SK-N-SH (cell line): ENCODE measurements around the gene MYH7B. TPM values are rescaled to one million over a fixed set of nuclear protein-coding genes. Genes with fewer than 3 reads are reported as not detected.

Experiments
- CTCF ChIA-PET: fragments of 300-600, 350-600 bp; formaldehyde crosslinking; extraction: SDS; loops from one replicate; lab custom pipeline; 2021; lab: Yijun Ruan, JAX
- POLR2A ChIA-PET: fragments of 350-600 bp; sonication (Branson Sonifier 250); formaldehyde crosslinking; extraction: SDS; loops from one replicate; lab custom pipeline; 2020; ENCODE audit warnings: antibody characterized with exemption, inconsistent platforms; lab: Yijun Ruan, JAX
- DNase-seq: peaks from one replicate; pipeline ENCODE4 v3.0.0; 2012
- H2AFZ ChIP-seq: fragments of 200-600 bp; sonication (generic); 2 replicates; pipeline ENCODE4 v1.8.1; 2016; ENCODE audit warnings: antibody characterized with exemption, mild to moderate bottlenecking, low read depth
- H3F3A ChIP-seq: fragments of 200-600 bp; sonication (generic); replicated peaks from 2 replicates; pipeline ENCODE3; 2016; ENCODE audit warnings: antibody characterized with exemption, mild to moderate bottlenecking; ENCODE audit not compliant: insufficient read depth
- H3K27ac ChIP-seq, 2 experiments: fragments of 200-500 bp in 1 of 2; fragments of 200-600 bp in 1 of 2; sonication (Bioruptor generic) in 1 of 2; sonication (generic), shearing (Covaris generic) in 1 of 2; 2 replicates each; pipeline versions ENCODE4 v1.5.1 to v1.6.1; 2014 to 2016; ENCODE audit warnings: low read depth in 2 of 2, inconsistent platforms in 1 of 2, low read length in 1 of 2, mild to moderate bottlenecking in 1 of 2, mixed read lengths in 1 of 2
- H3K27me3 ChIP-seq: fragments of 200-600 bp; sonication (generic), shearing (Covaris generic); 2 replicates; pipeline ENCODE4 v1.6.1; 2016; ENCODE audit warnings: mixed run types; ENCODE audit not compliant: insufficient read depth
- H3K36me3 ChIP-seq, 2 experiments: fragments of 200-500 bp in 1 of 2; fragments of 200-600 bp in 1 of 2; sonication (Bioruptor generic) in 1 of 2; sonication (generic) in 1 of 2; replicated peaks in 1 of 2; 2 replicates each; pipeline versions ENCODE3 to v1.5.1; 2014 to 2016; ENCODE audit warnings: low read length in 1 of 2, mild to moderate bottlenecking in 1 of 2; ENCODE audit not compliant: insufficient read depth in 2 of 2, control insufficient read depth in 1 of 2
- H3K4me1 ChIP-seq, 2 experiments: fragments of 200-500 bp in 1 of 2; fragments of 200-600 bp in 1 of 2; sonication (Bioruptor generic) in 1 of 2; sonication (generic), shearing (Covaris generic) in 1 of 2; 2 replicates each; pipeline versions ENCODE4 v1.5.1 to v1.6.1; 2014 to 2016; ENCODE audit warnings: low read depth in 1 of 2, low read length in 1 of 2, mixed run types in 1 of 2; ENCODE audit not compliant: insufficient read depth in 2 of 2, control insufficient read depth in 1 of 2
- H3K4me2 ChIP-seq: fragments of 200-600 bp; sonication (generic), shearing (Covaris generic); 2 replicates; pipeline ENCODE4 v1.6.1; 2017; ENCODE audit warnings: mixed run types
- H3K4me3 ChIP-seq, 2 experiments: fragments of 200-500 bp in 1 of 2; fragments of 200-600 bp in 1 of 2; sonication (Bioruptor generic) in 1 of 2; sonication (generic), shearing (Covaris generic) in 1 of 2; 2 replicates each; pipeline versions ENCODE4 v1.5.1 to v1.8.1; 2014 to 2016; ENCODE audit warnings: low read depth in 2 of 2, inconsistent platforms in 1 of 2, low read length in 1 of 2, mild to moderate bottlenecking in 1 of 2, mixed read lengths in 1 of 2, moderate library complexity in 1 of 2
- H3K79me2 ChIP-seq: fragments of 200-600 bp; sonication (generic); 2 replicates; pipeline ENCODE4 v1.8.1; 2017; ENCODE audit warnings: mild to moderate bottlenecking; ENCODE audit not compliant: insufficient read depth
- H3K9ac ChIP-seq: fragments of 200-600 bp; sonication (generic); 2 replicates; pipeline ENCODE4 v1.6.1; 2017; ENCODE audit warnings: mixed run types
- H3K9me2 ChIP-seq: fragments of 200-600 bp; sonication (generic); 2 replicates; pipeline ENCODE4 v1.6.1; 2017; ENCODE audit warnings: mixed run types
- H3K9me3 ChIP-seq: fragments of 200-600 bp; sonication (generic); 2 replicates; pipeline ENCODE4 v1.6.1; 2017; ENCODE audit warnings: mixed run types, mild to moderate bottlenecking, moderate library complexity
- H4K20me1 ChIP-seq: fragments of 200-600 bp; sonication (generic); 2 replicates; pipeline ENCODE4 v1.6.1; 2017; ENCODE audit warnings: mild to moderate bottlenecking, mixed run types; ENCODE audit not compliant: insufficient read depth
- CHD2 ChIP-seq: fragments of 150-350 bp; IDR thresholded peaks from 2 replicates; pipeline ENCODE4 v1.6.1; 2018; ENCODE audit warnings: low read length; ENCODE audit not compliant: partially characterized antibody
- FOXJ3 ChIP-seq: sonication (generic); formaldehyde crosslinking; IDR thresholded peaks from 2 replicates; pipeline ENCODE4 v1.5.1; 2020; ENCODE audit warnings: mild to moderate bottlenecking, missing genetic modification reagents
- FOXM1 ChIP-seq: IDR thresholded peaks from 2 replicates; pipeline ENCODE4 v1.4.0; 2012; ENCODE audit warnings: low read depth, mild to moderate bottlenecking
- GABPA ChIP-seq: IDR thresholded peaks from 2 replicates; pipeline ENCODE4 v1.4.0; 2012; ENCODE audit warnings: low read depth, mild to moderate bottlenecking
- JUND ChIP-seq: IDR thresholded peaks from 2 replicates; pipeline ENCODE4 v1.4.0; 2012
- POLR2AphosphoS5 ChIP-seq: IDR thresholded peaks from 2 replicates; pipeline ENCODE4 v1.6.1; 2012; ENCODE audit warnings: low read depth, low read length
- RCOR1 ChIP-seq: fragments of 150-350 bp; IDR thresholded peaks from 2 replicates; pipeline ENCODE4 v1.6.1; 2017; ENCODE audit warnings: antibody characterized with exemption, low read length
- RFX5 ChIP-seq: IDR thresholded peaks from 2 replicates; pipeline ENCODE4 v1.6.1; 2012; ENCODE audit warnings: mild to moderate bottlenecking, improper control_type of control experiment, low read length
- RXRA ChIP-seq: IDR thresholded peaks from 2 replicates; pipeline ENCODE4 v1.4.0; 2012; ENCODE audit warnings: low read depth, mild to moderate bottlenecking, borderline replicate concordance
- SIN3A ChIP-seq: IDR thresholded peaks from 2 replicates; pipeline ENCODE4 v1.6.1; 2012; ENCODE audit warnings: low read depth, mild to moderate bottlenecking, low read length, moderate library complexity, borderline replicate concordance
- TAF1 ChIP-seq: IDR thresholded peaks from 2 replicates; pipeline ENCODE4 v1.6.1; 2012; ENCODE audit warnings: low read depth, mild to moderate bottlenecking, low read length, moderate library complexity, borderline replicate concordance
- TCF12 ChIP-seq: IDR thresholded peaks from 2 replicates; pipeline ENCODE4 v1.4.0; 2012
- YY1 ChIP-seq: IDR thresholded peaks from 2 replicates; pipeline ENCODE4 v1.4.0; 2012; ENCODE audit warnings: low read depth, mild to moderate bottlenecking
- WGBS: methylation state at CpG from one replicate; pipeline ENCODE4 v1.1.6; 2017; ENCODE audit warnings: low lambda C conversion rate; 5-methylcytosine and 5-hydroxymethylcytosine counted together
- polyA plus RNA-seq, 3 experiments: library from polyadenylated mRNA; depleted of rRNA; stranded (reverse); fragments of >200 nt; gene quantifications; 2 replicates each; pipeline ENCODE4 v1.2.3, GENCODE V29; 2012
- TF ChIP-seq, protein P1 (sequence below): IDR thresholded peaks from 2 replicates; pipeline ENCODE4 v1.4.0; 2012; ENCODE audit warnings: low read depth
- TF ChIP-seq, protein P2 (sequence below): IDR thresholded peaks from 2 replicates; pipeline ENCODE4 v1.6.1; 2012; ENCODE audit warnings: mild to moderate bottlenecking, low read depth, low read length, moderate library complexity
- TF ChIP-seq, protein P3 (sequence below): fragments of 150-350 bp; IDR thresholded peaks from 2 replicates; pipeline ENCODE4 v1.6.1; 2016; ENCODE audit warnings: mild to moderate bottlenecking, low read depth, low read length
- TF ChIP-seq, protein P4 (sequence below): IDR thresholded peaks from 2 replicates; pipeline ENCODE4 v1.4.0; 2012; ENCODE audit warnings: low read depth, borderline replicate concordance
- TF ChIP-seq, protein P5 (sequence below): IDR thresholded peaks from 2 replicates; pipeline ENCODE4; 2012

The MYH7B gene
- polyA plus RNA-seq, 1 of the 3 experiments (the other 2 are of a cell fraction) = 0.41 TPM

DNA sequence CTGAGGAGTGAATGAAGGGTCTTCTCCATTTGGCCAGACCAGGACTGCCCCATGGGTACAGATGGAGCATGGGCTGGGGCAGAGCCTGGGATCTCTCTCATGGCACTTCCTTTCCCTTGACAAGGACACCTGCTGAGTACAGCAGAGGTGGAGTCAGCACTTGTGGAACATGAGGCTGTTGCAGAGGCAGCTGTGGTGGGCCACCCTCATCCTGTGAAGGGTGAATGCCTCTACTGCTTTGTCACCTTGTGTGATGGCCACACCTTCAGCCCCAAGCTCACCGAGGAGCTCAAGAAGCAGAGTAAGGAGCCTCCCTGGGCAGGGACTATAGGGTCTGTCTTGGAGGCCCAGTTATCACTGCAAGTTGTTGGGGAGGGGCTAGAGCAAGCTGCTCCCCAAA, 29.7 kb upstream of the MYH7B start:
- Histone ChIP-seq H4K20me1 (no peaks in the 10 kb centered on the region), H3K4me3 (no peak overlapping the region), H3K4me2 (no peak overlapping the region), H3K27me3 (no peaks in the 10 kb centered on the region), H3K79me2 (no peaks in the 10 kb centered on the region), H3F3A (peaks cover 4% of the 10 kb centered on the region)
- TF ChIP-seq, protein P1, sequence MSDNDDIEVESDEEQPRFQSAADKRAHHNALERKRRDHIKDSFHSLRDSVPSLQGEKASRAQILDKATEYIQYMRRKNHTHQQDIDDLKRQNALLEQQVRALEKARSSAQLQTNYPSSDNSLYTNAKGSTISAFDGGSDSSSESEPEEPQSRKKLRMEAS = no peak
- no peak for TF ChIP-seq CHD2
- TF ChIP-seq, protein P2, sequence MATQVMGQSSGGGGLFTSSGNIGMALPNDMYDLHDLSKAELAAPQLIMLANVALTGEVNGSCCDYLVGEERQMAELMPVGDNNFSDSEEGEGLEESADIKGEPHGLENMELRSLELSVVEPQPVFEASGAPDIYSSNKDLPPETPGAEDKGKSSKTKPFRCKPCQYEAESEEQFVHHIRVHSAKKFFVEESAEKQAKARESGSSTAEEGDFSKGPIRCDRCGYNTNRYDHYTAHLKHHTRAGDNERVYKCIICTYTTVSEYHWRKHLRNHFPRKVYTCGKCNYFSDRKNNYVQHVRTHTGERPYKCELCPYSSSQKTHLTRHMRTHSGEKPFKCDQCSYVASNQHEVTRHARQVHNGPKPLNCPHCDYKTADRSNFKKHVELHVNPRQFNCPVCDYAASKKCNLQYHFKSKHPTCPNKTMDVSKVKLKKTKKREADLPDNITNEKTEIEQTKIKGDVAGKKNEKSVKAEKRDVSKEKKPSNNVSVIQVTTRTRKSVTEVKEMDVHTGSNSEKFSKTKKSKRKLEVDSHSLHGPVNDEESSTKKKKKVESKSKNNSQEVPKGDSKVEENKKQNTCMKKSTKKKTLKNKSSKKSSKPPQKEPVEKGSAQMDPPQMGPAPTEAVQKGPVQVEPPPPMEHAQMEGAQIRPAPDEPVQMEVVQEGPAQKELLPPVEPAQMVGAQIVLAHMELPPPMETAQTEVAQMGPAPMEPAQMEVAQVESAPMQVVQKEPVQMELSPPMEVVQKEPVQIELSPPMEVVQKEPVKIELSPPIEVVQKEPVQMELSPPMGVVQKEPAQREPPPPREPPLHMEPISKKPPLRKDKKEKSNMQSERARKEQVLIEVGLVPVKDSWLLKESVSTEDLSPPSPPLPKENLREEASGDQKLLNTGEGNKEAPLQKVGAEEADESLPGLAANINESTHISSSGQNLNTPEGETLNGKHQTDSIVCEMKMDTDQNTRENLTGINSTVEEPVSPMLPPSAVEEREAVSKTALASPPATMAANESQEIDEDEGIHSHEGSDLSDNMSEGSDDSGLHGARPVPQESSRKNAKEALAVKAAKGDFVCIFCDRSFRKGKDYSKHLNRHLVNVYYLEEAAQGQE = no peak
- TF ChIP-seq RFX5 = no peak
- no peak for TF ChIP-seq FOXJ3 (CRISPR knock-in tag)
- no peak for TF ChIP-seq RXRA
- TF ChIP-seq TCF12 = no peak
- no peak for TF ChIP-seq SIN3A
- TF ChIP-seq FOXM1 = no peak
- TF ChIP-seq, all 33 proteins: peak for 0
- no CpG with 5 or more reads among the region's 1 CpG for WGBS
- ChIA-PET CTCF (no interaction called here), POLR2A (no interaction called here)
- peaks cover 19 to 49% of the 10 kb centered on the region in 2 experiments for H3K36me3 ChIP-seq
- no peaks in the 10 kb centered on the region for H3K9me3 ChIP-seq
- no peak overlapping the region for H3K9ac ChIP-seq
- peaks cover 0 to 4% of the 10 kb centered on the region in 2 experiments; a peak in 1 of 4 replicates for H3K4me1 ChIP-seq
- H3K9me2 ChIP-seq = no peaks in the 10 kb centered on the region
- no peak overlapping the region for H3K27ac ChIP-seq
- DNase-seq = no peak
- no peak overlapping the region for H2AFZ ChIP-seq

DNA sequence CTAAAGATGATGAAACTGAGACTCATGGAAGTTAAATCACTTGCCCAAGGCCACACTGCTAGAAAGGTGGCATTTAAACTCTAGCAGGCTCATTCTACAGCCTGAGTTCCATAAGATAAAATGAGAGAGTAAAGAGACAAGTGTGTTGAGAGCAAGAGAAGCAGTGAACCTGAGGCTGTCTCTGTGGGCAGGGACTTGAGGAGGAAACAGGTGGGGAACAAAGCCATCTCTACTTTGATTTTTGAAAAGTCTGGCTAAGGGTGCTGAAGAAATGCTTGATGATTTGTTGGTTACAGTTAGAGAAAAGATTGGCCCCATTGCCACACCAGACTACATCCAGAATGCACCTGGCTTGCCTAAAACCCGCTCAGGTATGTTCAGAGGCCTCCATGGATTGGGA, 29.1 kb upstream of the MYH7B start:
- Histone ChIP-seq H2AFZ (no peak overlapping the region), H4K20me1 (no peaks in the 10 kb centered on the region), H3K27ac (no peak overlapping the region), H3K9me3 (no peaks in the 10 kb centered on the region), H3K4me1 (peaks cover 0 to 4% of the 10 kb centered on the region in 2 experiments; a peak in 1 of 4 replicates), H3K79me2 (no peaks in the 10 kb centered on the region), H3K36me3 (peaks cover 19 to 48% of the 10 kb centered on the region in 2 experiments), H3K4me3 (no peak overlapping the region), H3K27me3 (no peaks in the 10 kb centered on the region), H3K9ac (no peak overlapping the region), H3K9me2 (no peaks in the 10 kb centered on the region), H3F3A (peaks cover 4% of the 10 kb centered on the region), H3K4me2 (no peak overlapping the region)
- TF ChIP-seq, protein P1 = no peak
- no peak for TF ChIP-seq FOXM1
- no peak for TF ChIP-seq YY1
- TF ChIP-seq, protein P3, sequence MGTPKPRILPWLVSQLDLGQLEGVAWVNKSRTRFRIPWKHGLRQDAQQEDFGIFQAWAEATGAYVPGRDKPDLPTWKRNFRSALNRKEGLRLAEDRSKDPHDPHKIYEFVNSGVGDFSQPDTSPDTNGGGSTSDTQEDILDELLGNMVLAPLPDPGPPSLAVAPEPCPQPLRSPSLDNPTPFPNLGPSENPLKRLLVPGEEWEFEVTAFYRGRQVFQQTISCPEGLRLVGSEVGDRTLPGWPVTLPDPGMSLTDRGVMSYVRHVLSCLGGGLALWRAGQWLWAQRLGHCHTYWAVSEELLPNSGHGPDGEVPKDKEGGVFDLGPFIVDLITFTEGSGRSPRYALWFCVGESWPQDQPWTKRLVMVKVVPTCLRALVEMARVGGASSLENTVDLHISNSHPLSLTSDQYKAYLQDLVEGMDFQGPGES = no peak
- TF ChIP-seq, protein P4, sequence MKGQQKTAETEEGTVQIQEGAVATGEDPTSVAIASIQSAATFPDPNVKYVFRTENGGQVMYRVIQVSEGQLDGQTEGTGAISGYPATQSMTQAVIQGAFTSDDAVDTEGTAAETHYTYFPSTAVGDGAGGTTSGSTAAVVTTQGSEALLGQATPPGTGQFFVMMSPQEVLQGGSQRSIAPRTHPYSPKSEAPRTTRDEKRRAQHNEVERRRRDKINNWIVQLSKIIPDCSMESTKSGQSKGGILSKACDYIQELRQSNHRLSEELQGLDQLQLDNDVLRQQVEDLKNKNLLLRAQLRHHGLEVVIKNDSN = no peak
- no peak for TF ChIP-seq JUND
- TF ChIP-seq GABPA = no peak
- no peak for TF ChIP-seq TAF1
- TF ChIP-seq, protein P5, sequence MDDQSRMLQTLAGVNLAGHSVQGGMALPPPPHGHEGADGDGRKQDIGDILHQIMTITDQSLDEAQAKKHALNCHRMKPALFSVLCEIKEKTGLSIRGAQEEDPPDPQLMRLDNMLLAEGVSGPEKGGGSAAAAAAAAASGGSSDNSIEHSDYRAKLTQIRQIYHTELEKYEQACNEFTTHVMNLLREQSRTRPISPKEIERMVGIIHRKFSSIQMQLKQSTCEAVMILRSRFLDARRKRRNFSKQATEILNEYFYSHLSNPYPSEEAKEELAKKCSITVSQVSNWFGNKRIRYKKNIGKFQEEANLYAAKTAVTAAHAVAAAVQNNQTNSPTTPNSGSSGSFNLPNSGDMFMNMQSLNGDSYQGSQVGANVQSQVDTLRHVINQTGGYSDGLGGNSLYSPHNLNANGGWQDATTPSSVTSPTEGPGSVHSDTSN = no peak
- TF ChIP-seq RCOR1 = no peak
- no peak for TF ChIP-seq FOXJ3 (CRISPR knock-in tag)
- no peak for TF ChIP-seq POLR2AphosphoS5
- POLR2A ChIA-PET = no interaction called here
- CTCF ChIA-PET = no interaction called here
- 100% methylated on average over 1 of the region's 1 CpG for WGBS
- DNase-seq = no peak
